ENCODE results near the gene PCDH12. TPM values are rescaled to one million over a fixed set of nuclear protein-coding genes. Genes with fewer than 3 reads are reported as not detected.

The PCDH12 gene
- total RNA-seq, 1 donor from 2014 or later = 2.4 TPM

GRCh38 chr5:141913560-141914198 is 44.3 kb downstream of the PCDH12 start:
- DNase-seq (ENCODE audit: low spot score in 2 of 2) (peak in 1 of 2 donors; percentile 23), FAIRE-seq (no peak)

- FAIRE-seq (no peak), DNase-seq (ENCODE audit: low spot score in 2 of 2) (no peak)
Measured at GRCh38 chr5:141910271-141910673, 47.7 kb downstream of the PCDH12 start.

DNA sequence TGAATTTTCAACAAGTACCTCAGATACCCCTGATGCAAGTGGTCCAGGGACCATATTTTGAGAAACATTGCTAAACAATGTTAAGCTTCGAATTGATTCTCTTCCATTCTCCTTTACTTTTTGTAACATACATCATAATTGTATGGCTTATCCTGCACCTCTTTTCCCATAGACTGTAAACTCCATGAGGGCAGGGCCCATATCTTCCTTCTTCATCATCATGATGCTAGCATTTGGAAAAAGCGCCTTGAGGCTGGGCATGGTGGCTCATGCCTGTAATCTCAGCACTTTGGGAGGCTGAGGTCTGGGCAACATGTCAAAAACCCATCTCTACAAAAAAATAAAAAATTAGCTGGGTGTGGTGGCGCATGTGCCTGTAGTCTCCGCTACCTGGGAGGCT is 48.8 kb downstream of the PCDH12 start:
- DNase-seq (ENCODE audit: low spot score in 2 of 2) (no peak), FAIRE-seq (no peak)

DNA sequence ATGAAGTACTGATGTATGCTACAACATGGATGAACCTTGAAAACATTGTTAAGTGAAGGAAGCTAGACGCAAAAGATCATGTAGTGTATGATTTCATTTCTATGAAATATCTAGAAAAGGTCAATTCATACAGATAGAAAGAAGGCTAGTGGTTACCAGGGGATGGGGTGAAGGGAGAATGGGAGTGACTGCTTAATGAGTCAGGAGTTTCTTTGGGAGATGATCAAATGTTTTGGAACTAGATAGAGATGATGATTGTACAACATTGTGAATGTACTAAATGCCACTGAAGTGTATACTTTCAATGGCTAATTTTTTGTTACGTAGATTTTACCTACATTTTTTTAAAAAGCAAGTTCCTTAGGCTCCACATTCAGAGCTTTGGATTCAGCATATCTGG is 49.2 kb downstream of the PCDH12 start:
- DNase-seq (ENCODE audit: low spot score in 2 of 2) (no peak), FAIRE-seq (no peak)

GRCh38 chr5:141906972-141907371 is 51.0 kb downstream of the PCDH12 start:
- no peak for FAIRE-seq
- no peak for DNase-seq (ENCODE audit: low spot score in 2 of 2)

- FAIRE-seq (no peak), DNase-seq (ENCODE audit: low spot score in 2 of 2) (no peak)
Measured at GRCh38 chr5:141906517-141906916, 51.5 kb downstream of the PCDH12 start.

DNA sequence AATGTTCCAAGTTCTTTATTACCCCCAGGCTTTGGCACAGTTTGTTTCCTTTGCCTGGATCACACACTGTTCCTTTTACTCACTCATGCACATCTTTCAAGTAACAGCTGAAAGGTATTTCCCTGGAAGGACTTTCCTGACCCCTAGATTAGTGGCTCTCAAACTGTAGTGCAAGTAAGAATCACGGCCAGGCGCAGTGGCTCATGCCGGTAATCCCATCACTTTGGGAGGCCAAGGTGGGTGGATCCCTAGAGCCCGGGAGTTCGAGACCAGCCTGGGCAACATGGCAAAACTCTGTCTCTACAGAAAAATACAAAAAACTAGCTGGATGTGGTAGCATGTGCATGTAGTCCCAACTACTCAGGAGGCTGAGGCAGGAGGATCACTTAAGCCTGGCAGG is 53.5 kb downstream of the PCDH12 start:
- DNase-seq (ENCODE audit: low spot score in 2 of 2) (no peak), FAIRE-seq (no peak)

GRCh38 chr5:141903261-141903660 is 54.7 kb downstream of the PCDH12 start:
- FAIRE-seq = no peak
- DNase-seq (ENCODE audit: low spot score in 2 of 2) = no peak

DNA sequence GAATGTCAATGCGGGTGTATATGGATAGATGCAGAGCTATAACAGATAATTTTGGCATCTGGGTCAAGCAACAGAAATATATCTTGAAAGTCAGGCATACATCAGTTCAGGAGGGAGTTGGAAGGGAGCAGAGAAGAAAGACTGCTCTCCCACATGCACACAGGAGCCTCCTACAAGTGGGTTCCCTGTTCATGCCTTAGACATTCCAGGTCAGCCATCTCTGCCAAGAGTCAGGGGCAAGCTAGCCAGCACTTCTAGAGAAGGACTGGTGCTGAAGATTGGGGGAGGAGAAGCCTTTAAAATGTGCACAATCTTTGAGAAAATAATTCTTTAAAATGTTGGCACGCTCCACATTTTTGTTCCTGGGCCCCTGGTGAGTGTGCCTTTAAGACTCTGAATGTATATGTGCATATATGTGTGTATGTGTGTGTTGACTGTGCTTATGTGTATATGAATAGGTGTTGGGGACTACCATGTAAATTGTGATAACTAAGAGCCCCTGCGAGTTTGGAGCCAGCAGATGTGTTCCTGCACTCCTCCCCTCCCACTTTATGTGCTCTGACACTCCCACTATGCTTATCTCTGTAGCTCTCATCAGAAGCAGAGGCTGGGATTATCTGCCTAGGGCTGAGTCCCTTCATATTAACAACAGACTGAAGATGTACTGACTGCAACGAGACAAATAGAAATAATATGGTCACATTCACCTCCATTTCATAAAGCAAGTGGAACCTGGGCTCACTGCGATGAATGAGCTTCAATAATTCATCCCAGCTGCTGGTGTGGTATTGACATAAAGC is 55.8 kb downstream of the PCDH12 start:
- FAIRE-seq (no peak), DNase-seq (ENCODE audit: low spot score in 2 of 2) (no peak)

DNA sequence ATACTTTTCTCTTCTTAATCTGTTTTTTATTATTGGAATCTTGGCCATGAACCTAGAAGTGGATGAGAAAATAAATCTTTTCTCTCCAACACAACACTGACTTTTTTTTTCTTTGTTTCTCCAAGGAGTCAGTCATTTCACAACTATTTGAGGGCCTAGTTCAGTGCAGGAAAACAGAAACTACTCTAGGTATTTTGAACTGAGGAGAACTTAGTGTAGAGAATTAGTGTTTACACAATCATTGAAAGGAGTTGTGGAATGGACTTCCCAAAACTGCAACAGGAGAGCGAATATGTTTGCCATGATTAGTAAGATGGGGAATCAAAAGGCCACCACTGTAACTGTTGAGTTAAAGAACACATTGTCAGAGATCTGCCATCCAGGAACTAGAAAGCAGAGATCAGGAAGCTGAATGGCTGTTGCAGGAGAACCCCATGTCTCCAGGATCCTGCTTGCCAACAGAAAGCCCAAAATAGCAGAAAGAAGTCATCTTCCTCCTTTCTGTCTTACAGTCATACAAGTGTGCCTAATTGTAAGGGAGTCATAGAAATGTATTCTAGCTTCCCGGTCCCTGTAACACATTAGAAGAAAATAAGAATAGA is 59.5 kb downstream of the PCDH12 start:
- FAIRE-seq (no peak), DNase-seq (ENCODE audit: low spot score in 2 of 2) (no peak)

DNA sequence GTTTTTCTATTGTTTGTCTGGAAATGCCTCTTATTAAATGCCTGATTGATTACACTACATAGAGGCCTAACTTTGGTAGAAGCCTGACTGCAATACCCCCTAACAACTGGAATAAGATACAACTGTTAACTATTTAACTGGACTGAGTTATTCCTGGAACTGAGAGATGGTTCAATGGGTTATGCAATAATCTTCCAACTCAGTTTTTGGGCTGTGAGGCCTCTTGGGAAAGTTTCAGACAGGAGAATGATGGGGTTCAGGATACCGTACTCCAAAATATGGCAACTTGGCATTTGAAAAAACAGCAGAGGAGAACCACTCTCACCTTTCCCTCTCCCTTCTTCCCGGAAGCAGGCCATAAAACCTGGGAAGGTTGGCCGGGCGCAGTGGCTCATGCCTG is 60.6 kb downstream of the PCDH12 start:
- FAIRE-seq (no peak), DNase-seq (ENCODE audit: low spot score in 2 of 2) (no peak)

Other genes starting within 250 kb of the PCDH12 start
- gene PCDH1, start 79.8 kb downstream of the PCDH12 start, total RNA-seq = 41.2 TPM
- gene DELE1, start 34.3 kb downstream of the PCDH12 start, total RNA-seq = 30.6 TPM
- gene RNF14, start 10.9 kb upstream of the PCDH12 start, total RNA-seq = 75.0 TPM
- gene GNPDA1, start 54.8 kb upstream of the PCDH12 start, total RNA-seq = 16.3 TPM
- 115 TPM for gene NDFIP1, start 150.6 kb upstream of the PCDH12 start, total RNA-seq

All from frontal cortex (tissue), 4 donors.